Calu3 (cell line): Measurements from ENCODE around the gene ABHD1. TPM values are rescaled to one million over a fixed set of nuclear protein-coding genes. Genes with fewer than 3 reads are reported as not detected.

Experiments used
- BruUV-seq: library from RNA; stranded (reverse); fragments of 400-500 nt; replicated peaks from 2 replicates; lab custom pipeline; 2021; lab: Mats Ljungman, UMichigan
- CTCF ChIA-PET: fragments of 300-600 bp; sonication (Branson Sonifier 250); formaldehyde crosslinking; loops from one replicate; lab custom pipeline; 2022; ENCODE audit warnings: antibody characterized with exemption; lab: Charles Lee
- DNase-seq: peaks from one replicate; pipeline ENCODE4 v3.0.0; 2022
- H3K27ac Mint-ChIP-seq: one replicate; pipeline ENCODE4 v1.8.0; 2022; ENCODE audit warnings: mixed read lengths; ENCODE audit not compliant: unreplicated experiment
- H3K27me3 Mint-ChIP-seq: one replicate; pipeline ENCODE4 v1.8.0; 2022; ENCODE audit warnings: mixed read lengths; ENCODE audit not compliant: unreplicated experiment
- H3K36me3 Mint-ChIP-seq: one replicate; pipeline ENCODE4 v1.8.0; 2022; ENCODE audit warnings: mild to moderate bottlenecking, moderate library complexity, mixed read lengths; ENCODE audit not compliant: insufficient read depth, unreplicated experiment
- H3K4me1 Mint-ChIP-seq: one replicate; pipeline ENCODE4 v1.8.0; 2022; ENCODE audit warnings: mild to moderate bottlenecking, low read depth, mixed read lengths; ENCODE audit not compliant: unreplicated experiment
- H3K4me3 Mint-ChIP-seq: one replicate; pipeline ENCODE4 v1.8.0; 2022; ENCODE audit warnings: mild to moderate bottlenecking, low read depth, moderate library complexity, mixed read lengths; ENCODE audit not compliant: unreplicated experiment
- H3K9me3 Mint-ChIP-seq: one replicate; pipeline ENCODE4 v1.8.0; 2022; ENCODE audit warnings: low read depth, mixed read lengths; ENCODE audit not compliant: unreplicated experiment
- CTCF ChIP-seq: fragments of 200-600 bp; IDR thresholded peaks from one replicate; pipeline ENCODE4 v1.8.0; 2022; ENCODE audit warnings: antibody characterized with exemption; ENCODE audit not compliant: unreplicated experiment
- intact Hi-C: fragments of 100-400 bp; cut with micrococcal nuclease; formaldehyde crosslinking; loops from one replicate; pipeline ENCODE4 v1.10.0; 2022; ENCODE audit not compliant: unreplicated experiment
- total RNA-seq: library from RNA; stranded (reverse); gene quantifications from 2 replicates; pipeline ENCODE4 v1.2.3, GENCODE V29; 2022

Gene ABHD1
- total RNA-seq, 1 experiment from 2014 or later = 0.64 TPM

- Mint-ChIP-seq H3K4me1 (peaks cover 11% of the 10 kb centered on the region), H3K9me3 (no peaks in the 10 kb centered on the region), H3K27ac (peak overlapping the region; percentile 61), H3K4me3 (peak overlapping the region; percentile 68), H3K27me3 (peaks cover 15% of the 10 kb centered on the region), H3K36me3 (no peaks in the 10 kb centered on the region)
- CTCF ChIA-PET = no interaction called here
- intact Hi-C loops = no loop called here
- BruUV-seq = no TSS peak
- TF ChIP-seq CTCF = no peak
- peak; percentile 39 for DNase-seq
These were observed 38.8 kb downstream of the ABHD1 start for GRCh38 chr2:27162151-27163121.

- no peak for DNase-seq
- intact Hi-C loops = no loop called here
- no peak for TF ChIP-seq CTCF
- no TSS peak for BruUV-seq
- peaks cover 11% of the 10 kb centered on the region for H3K4me1 Mint-ChIP-seq
- no peak overlapping the region for H3K27ac Mint-ChIP-seq
- peaks cover 3% of the 10 kb centered on the region for H3K27me3 Mint-ChIP-seq
- H3K9me3 Mint-ChIP-seq = no peaks in the 10 kb centered on the region
- no peak overlapping the region for H3K4me3 Mint-ChIP-seq
- no peaks in the 10 kb centered on the region for H3K36me3 Mint-ChIP-seq
- CTCF ChIA-PET = no interaction called here
These were observed 41.5 kb downstream of the ABHD1 start for GRCh38 chr2:27164960-27165763.

- DNase-seq = no peak
- no peaks in the 10 kb centered on the region for H3K4me1 Mint-ChIP-seq
- intact Hi-C loops = no loop called here
- BruUV-seq = no TSS peak
- no peak for TF ChIP-seq CTCF
- no peaks in the 10 kb centered on the region for H3K9me3 Mint-ChIP-seq
- no peak overlapping the region for H3K27ac Mint-ChIP-seq
- peaks cover 13% of the 10 kb centered on the region for H3K27me3 Mint-ChIP-seq
- no peaks in the 10 kb centered on the region for H3K36me3 Mint-ChIP-seq
- no peak overlapping the region for H3K4me3 Mint-ChIP-seq
- CTCF ChIA-PET = interaction anchor here (0.7 kb wide), 1 partner anchor 132 kb away, joined by 7 read pairs; no protein-coding TSS in a partner anchor
These were observed 47.1 kb downstream of the ABHD1 start for GRCh38 chr2:27170581-27171337.

GRCh38 chr2:27171351-27171848 lies 47.8 kb downstream of the ABHD1 start:
- intact Hi-C loops = no loop called here
- H3K9me3 Mint-ChIP-seq = no peaks in the 10 kb centered on the region
- no TSS peak for BruUV-seq
- H3K4me1 Mint-ChIP-seq = no peaks in the 10 kb centered on the region
- H3K4me3 Mint-ChIP-seq = no peak overlapping the region
- H3K27me3 Mint-ChIP-seq = peaks cover 13% of the 10 kb centered on the region
- CTCF ChIA-PET = interaction anchor here (0.7 kb wide), 1 partner anchor 132 kb away, joined by 7 read pairs; no protein-coding TSS in a partner anchor
- no peak overlapping the region for H3K27ac Mint-ChIP-seq
- no peaks in the 10 kb centered on the region for H3K36me3 Mint-ChIP-seq
- TF ChIP-seq CTCF = no peak
- no peak for DNase-seq
